Measurements from ENCODE around the gene GPATCH4.
A peak's percentile ranks its signal among the peaks of the same experiment; 100 is the strongest.
"Not testable (repeated sequence)": the region's sequence is repeated elsewhere in the genome, so short reads cannot be mapped to it uniquely, and the experiment has no call there.

Gene GPATCH4

GRCh38 chr1:156601122-156601830, at the start of gene GPATCH4:
GPATCH4 (minus strand) TSS chr1:156601479.
- DNase-seq: peak; percentile 95

- no peak for DNase-seq
Measured at GRCh38 chr1:156648951-156649350, 47.7 kb upstream of the GPATCH4 start.

- DNase-seq: no peak
Measured at GRCh38 chr1:156648496-156648895, 47.2 kb upstream of the GPATCH4 start.

- DNase-seq: no peak
Measured at GRCh38 chr1:156647351-156647750, 46.1 kb upstream of the GPATCH4 start.

- no peak for DNase-seq
Measured at GRCh38 chr1:156646738-156647211, 45.5 kb upstream of the GPATCH4 start.

- DNase-seq: no peak
Measured at GRCh38 chr1:156645666-156646065, 44.4 kb upstream of the GPATCH4 start.

- DNase-seq: no peak
Measured at GRCh38 chr1:156645056-156645455, 43.8 kb upstream of the GPATCH4 start.

- no peak for DNase-seq
Measured at GRCh38 chr1:156644640-156645039, 43.4 kb upstream of the GPATCH4 start.

GRCh38 chr1:156644146-156644545, 42.9 kb upstream of the GPATCH4 start:
- DNase-seq: no peak

GRCh38 chr1:156643778-156644092, 42.5 kb upstream of the GPATCH4 start:
- DNase-seq: no peak

- DNase-seq: no peak
Measured at GRCh38 chr1:156643049-156643777, 41.9 kb upstream of the GPATCH4 start.

- no peak for DNase-seq
Measured at GRCh38 chr1:156642265-156643048, 41.2 kb upstream of the GPATCH4 start.

GRCh38 chr1:156641761-156642264, 40.5 kb upstream of the GPATCH4 start, which contains the start of gene BCAN:
BCAN (plus strand) TSS chr1:156642117; CDS start chr1:156646055, 3,938 bp downstream.
- peak; percentile 86 for DNase-seq

- no peak for DNase-seq
Measured at GRCh38 chr1:156640842-156641706, 39.8 kb upstream of the GPATCH4 start.

GRCh38 chr1:156639601-156640101, 38.4 kb upstream of the GPATCH4 start:
- no peak for DNase-seq

- no peak for DNase-seq
Measured at GRCh38 chr1:156638189-156638985, 37.1 kb upstream of the GPATCH4 start.

GRCh38 chr1:156632355-156632754, 31.1 kb upstream of the GPATCH4 start:
- no peak for DNase-seq

- not testable (repeated sequence) for DNase-seq
Measured at GRCh38 chr1:156631152-156631551, 29.9 kb upstream of the GPATCH4 start.

- DNase-seq: no peak
Measured at GRCh38 chr1:156629823-156630449, 28.7 kb upstream of the GPATCH4 start.

- DNase-seq: peak; percentile 85
Measured at GRCh38 chr1:156627313-156627880, 26.1 kb upstream of the GPATCH4 start.
